NCI-H345 (cell line): ENCODE results near the gene RAB3C.
A peak's percentile ranks its signal among the peaks of the same experiment; 100 is the strongest.

Experiments used
- DNase-seq: peaks from one replicate; lab custom pipeline; 2025; lab: John Stamatoyannopoulos, UW

Gene RAB3C

GRCh38 chr5:58773744-58774441 is 191.0 kb downstream of the RAB3C start:
- peak; percentile 72 for DNase-seq

GRCh38 chr5:58774937-58775336 is 192.1 kb downstream of the RAB3C start:
- DNase-seq, result no peak

GRCh38 chr5:58775701-58776262 is 192.9 kb downstream of the RAB3C start:
- DNase-seq, result no peak

GRCh38 chr5:58776559-58776958 is 193.7 kb downstream of the RAB3C start:
- DNase-seq, result no peak

- DNase-seq, result no peak
Observed at GRCh38 chr5:58778888-58779287, 196.0 kb downstream of the RAB3C start.

GRCh38 chr5:58786035-58786434 is 203.2 kb downstream of the RAB3C start:
- no peak for DNase-seq

- no peak for DNase-seq
Observed at GRCh38 chr5:58786711-58787303, 203.9 kb downstream of the RAB3C start.

- no peak for DNase-seq
Observed at GRCh38 chr5:58787987-58788386, 205.1 kb downstream of the RAB3C start.

GRCh38 chr5:58793888-58794657 is 211.2 kb downstream of the RAB3C start:
- DNase-seq, result no peak

GRCh38 chr5:58794875-58795274 is 212.0 kb downstream of the RAB3C start:
- no peak for DNase-seq

- DNase-seq, result no peak
Observed at GRCh38 chr5:58795327-58795726, 212.5 kb downstream of the RAB3C start.

- DNase-seq, result no peak
Observed at GRCh38 chr5:58797021-58797420, 214.1 kb downstream of the RAB3C start.

GRCh38 chr5:58800356-58800755 is 217.5 kb downstream of the RAB3C start:
- DNase-seq, result no peak

GRCh38 chr5:58800861-58801540 is 218.1 kb downstream of the RAB3C start:
- DNase-seq, result no peak

- DNase-seq, result no peak
Observed at GRCh38 chr5:58803056-58803455, 220.2 kb downstream of the RAB3C start.

GRCh38 chr5:58804291-58804690 is 221.4 kb downstream of the RAB3C start:
- DNase-seq, result no peak

- DNase-seq, result no peak
Observed at GRCh38 chr5:58810086-58810485, 227.2 kb downstream of the RAB3C start.

- no peak for DNase-seq
Observed at GRCh38 chr5:58813855-58814254, 231.0 kb downstream of the RAB3C start.

GRCh38 chr5:58816181-58816731 is 233.4 kb downstream of the RAB3C start:
- peak; percentile 12 for DNase-seq

GRCh38 chr5:58818465-58818864 is 235.6 kb downstream of the RAB3C start:
- DNase-seq, result no peak

- no peak for DNase-seq
Observed at GRCh38 chr5:58825441-58825840, 242.6 kb downstream of the RAB3C start.

GRCh38 chr5:58825899-58826298 is 243.0 kb downstream of the RAB3C start:
- no peak for DNase-seq
